Neural crest cell (in vitro differentiated cells): ENCODE results near the gene FBXL7. TPM values are rescaled to one million over a fixed set of nuclear protein-coding genes. Genes with fewer than 3 reads are reported as not detected.

ENCODE experiments used
- DNase-seq: peaks from one replicate; pipeline ENCODE4 v3.0.0; 2021; ENCODE audit warnings: low read depth, mixed read lengths, low spot score
- H3K27ac Mint-ChIP-seq: one replicate; pipeline ENCODE4 v1.8.0; 2021; ENCODE audit warnings: mild to moderate bottlenecking, mixed read lengths; ENCODE audit not compliant: unreplicated experiment
- H3K27me3 Mint-ChIP-seq: 2 replicates; pipeline ENCODE4 v1.8.0; 2021; ENCODE audit warnings: low read depth, mild to moderate bottlenecking, mixed read lengths
- H3K36me3 Mint-ChIP-seq: 2 replicates; pipeline ENCODE4 v1.8.0; 2021; ENCODE audit warnings: low read depth, mild to moderate bottlenecking, mixed read lengths
- H3K4me1 Mint-ChIP-seq: 2 replicates; pipeline ENCODE4 v1.8.0; 2021; ENCODE audit warnings: mixed read lengths
- H3K4me3 Mint-ChIP-seq: one replicate; pipeline ENCODE4 v1.8.0; 2021; ENCODE audit warnings: mild to moderate bottlenecking, mixed read lengths
- H3K9me3 Mint-ChIP-seq: 2 replicates; pipeline ENCODE4 v1.8.0; 2021; ENCODE audit warnings: mixed read lengths
- CTCF ChIP-seq: fragments of 200-600 bp; sonication (generic); conservative IDR thresholded peaks from 2 replicates; pipeline ENCODE4 v1.5.0; 2021; ENCODE audit warnings: antibody characterized with exemption, mild to moderate bottlenecking
- total RNA-seq: library from RNA; stranded (reverse); gene quantifications from 2 replicates; pipeline ENCODE4 v1.2.1, GENCODE V29; 2021

Gene FBXL7
- total RNA-seq, 1 donor from 2014 or later, result 20.8 TPM

GRCh38 chr5:15794052-15794985 is 294.3 kb downstream of the FBXL7 start:
- Mint-ChIP-seq H3K4me1 (peaks cover 24% of the 10 kb centered on the region), H3K9me3 (peaks cover 2% of the 10 kb centered on the region), H3K36me3 (peaks cover 7% of the 10 kb centered on the region), H3K4me3 (peak overlapping the region; percentile 14), H3K27me3 (no peaks in the 10 kb centered on the region), H3K27ac (peak overlapping the region; percentile 61)
- DNase-seq, result no peak
- TF ChIP-seq CTCF, result peak; percentile 47

GRCh38 chr5:15796096-15796495 is 296.1 kb downstream of the FBXL7 start:
- TF ChIP-seq CTCF, result no peak

GRCh38 chr5:15796557-15796956 is 296.6 kb downstream of the FBXL7 start:
- no peaks in the 10 kb centered on the region for H3K27me3 Mint-ChIP-seq

More at GRCh38 chr5:15796096-15796495, 296.1 kb downstream of the FBXL7 start:
- Mint-ChIP-seq H3K36me3 (peaks cover 7% of the 10 kb centered on the region), H3K4me3 (no peak overlapping the region), H3K27ac (no peak overlapping the region), H3K9me3 (peaks cover 4% of the 10 kb centered on the region), H3K27me3 (no peaks in the 10 kb centered on the region), H3K4me1 (peaks cover 24% of the 10 kb centered on the region)
- no peak for DNase-seq

GRCh38 chr5:15797116-15797515 is 297.1 kb downstream of the FBXL7 start:
- Mint-ChIP-seq H3K36me3 (peaks cover 12% of the 10 kb centered on the region), H3K4me3 (no peak overlapping the region), H3K4me1 (peaks cover 24% of the 10 kb centered on the region), H3K27me3 (no peaks in the 10 kb centered on the region), H3K9me3 (peaks cover 7% of the 10 kb centered on the region), H3K27ac (no peak overlapping the region)
- no peak for DNase-seq
- TF ChIP-seq CTCF, result no peak

More at GRCh38 chr5:15796557-15796956, 296.6 kb downstream of the FBXL7 start:
- no peak overlapping the region for H3K27ac Mint-ChIP-seq
- peaks cover 24% of the 10 kb centered on the region for H3K4me1 Mint-ChIP-seq
- TF ChIP-seq CTCF, result no peak
- no peak overlapping the region for H3K4me3 Mint-ChIP-seq
- no peak for DNase-seq
- peaks cover 10% of the 10 kb centered on the region for H3K36me3 Mint-ChIP-seq
- H3K9me3 Mint-ChIP-seq, result peaks cover 5% of the 10 kb centered on the region

GRCh38 chr5:15798006-15798405 is 298.0 kb downstream of the FBXL7 start:
- H3K27me3 Mint-ChIP-seq, result no peaks in the 10 kb centered on the region
- peaks cover 18% of the 10 kb centered on the region for H3K36me3 Mint-ChIP-seq
- no peak for DNase-seq
- H3K9me3 Mint-ChIP-seq, result peaks cover 14% of the 10 kb centered on the region
- no peak for TF ChIP-seq CTCF
- no peak overlapping the region for H3K27ac Mint-ChIP-seq
- H3K4me1 Mint-ChIP-seq, result peaks cover 24% of the 10 kb centered on the region
- H3K4me3 Mint-ChIP-seq, result no peak overlapping the region
